K562 (cell line): Measurements from ENCODE around the gene YTHDF1. TPM values are rescaled to one million over a fixed set of nuclear protein-coding genes. Genes with fewer than 3 reads are reported as not detected.

Source experiments
- ATAC-seq: fragments of 200-7000 bp; cut with Tn5 transposase; 3 replicates; pipeline ENCODE4 v1.9.1; 2020; ENCODE audit warnings: moderate library complexity
- BruUV-seq: library from RNA; stranded (reverse); fragments of 400-500 nt; replicated peaks from 2 replicates; lab custom pipeline; 2021; lab: Mats Ljungman, UMichigan
- CTCF ChIA-PET: fragments of 300-600 bp; formaldehyde crosslinking; extraction: SDS; loops from one replicate; lab custom pipeline; 2021; ENCODE audit warnings: low intra/inter-chr PET ratio; lab: Yijun Ruan, JAX
- POLR2A ChIA-PET: fragments of 300-600, 350-650 bp; sonication (Branson Sonifier 250); formaldehyde crosslinking; extraction: SDS; loops from one replicate; lab custom pipeline; 2021; ENCODE audit warnings: antibody characterized with exemption, inconsistent platforms; lab: Yijun Ruan, JAX
- DNase-seq, 4 experiments: peaks; one replicate each; pipeline versions ENCODE4 v3.0.0 to v3.0.0-alpha.2; 2011 to 2018; ENCODE audit warnings: low spot score in 3 of 4, mixed read lengths in 3 of 4; ENCODE audit errors: extremely low read depth in 1 of 4
- FAIRE-seq: peaks from 2 replicates; lab custom pipeline; 2011; peaks lifted over from hg19 to GRCh38; lab: Jason Lieb, UNC
- H2AFZ ChIP-seq: 2 replicates; pipeline ENCODE4 v1.6.0; 2011; ENCODE audit warnings: low read depth, low read length, control low read depth, inconsistent platforms
- H3K27ac ChIP-seq: fragments of 200-600 bp; 3 replicates; pipeline ENCODE4 v1.8.0; 2011; ENCODE audit warnings: low read depth, mild to moderate bottlenecking, control low read depth, inconsistent platforms, low read length, moderate library complexity, mixed read lengths; ENCODE audit errors: extremely low read depth
- H3K27me3 ChIP-seq, 2 experiments: fragments of 300-600 bp in 1 of 2; 2 replicates in 1 of 2; 3 replicates in 1 of 2; pipeline versions ENCODE4 v1.6.0 to v1.8.0; 2011; ENCODE audit warnings: inconsistent platforms in 2 of 2, low read length in 2 of 2, mild to moderate bottlenecking in 1 of 2, mixed read lengths in 1 of 2, moderate library complexity in 1 of 2; ENCODE audit not compliant: control insufficient read depth in 2 of 2, insufficient read depth in 2 of 2
- H3K36me3 ChIP-seq: fragments of 300-600 bp; 3 replicates; pipeline ENCODE4 v1.8.0; 2011; ENCODE audit warnings: mild to moderate bottlenecking, low read length, inconsistent platforms; ENCODE audit not compliant: control insufficient read depth, insufficient read depth
- H3K4me1 ChIP-seq, 2 experiments: fragments of 200-600 bp in 1 of 2; replicated peaks in 1 of 2; 2 replicates in 1 of 2; 3 replicates in 1 of 2; pipeline versions ENCODE4 v1.5.1 to v1.8.0; 2011; ENCODE audit warnings: inconsistent platforms in 2 of 2, low read length in 2 of 2, mild to moderate bottlenecking in 1 of 2, mixed read lengths in 1 of 2, moderate library complexity in 1 of 2; ENCODE audit not compliant: control insufficient read depth in 2 of 2, insufficient read depth in 2 of 2
- H3K4me2 ChIP-seq: 2 replicates; pipeline ENCODE4 v1.6.1; 2011; ENCODE audit warnings: low read length, control low read depth, inconsistent platforms, mixed read lengths; ENCODE audit not compliant: insufficient read depth
- H3K4me3 ChIP-seq: fragments of 200-600 bp; sonication (generic), shearing (Covaris generic); 2 replicates; pipeline ENCODE4 v1.5.1; 2016; ENCODE audit warnings: control low read depth, inconsistent platforms
- H3K79me2 ChIP-seq: fragments of 200-600 bp; 3 replicates; pipeline ENCODE4 v1.8.0; 2011; ENCODE audit warnings: low read length, inconsistent platforms; ENCODE audit not compliant: control insufficient read depth, insufficient read depth
- H3K9ac ChIP-seq, 2 experiments: 2 replicates each; pipeline versions ENCODE4 v1.6.0 to v1.6.1; 2011; ENCODE audit warnings: low read depth in 2 of 2, low read length in 2 of 2, control low read depth in 1 of 2, inconsistent platforms in 1 of 2, mild to moderate bottlenecking in 1 of 2, mixed read lengths in 1 of 2; ENCODE audit not compliant: insufficient read depth in 1 of 2
- H3K9me1 ChIP-seq: one replicate; pipeline ENCODE4 v1.6.0; 2011; ENCODE audit warnings: inconsistent platforms, mild to moderate bottlenecking, low read length, moderate library complexity; ENCODE audit not compliant: control insufficient read depth, insufficient read depth
- H3K9me3 ChIP-seq: replicated peaks from 2 replicates; pipeline ENCODE4 v1.5.1; 2011; ENCODE audit warnings: low read depth, low read length, inconsistent platforms; ENCODE audit not compliant: control insufficient read depth, insufficient read depth
- H4K20me1 ChIP-seq: replicated peaks from 2 replicates; pipeline ENCODE4 v1.6.1; 2011; ENCODE audit warnings: low read length, inconsistent platforms, mixed read lengths; ENCODE audit not compliant: control insufficient read depth, insufficient read depth
- CBX8 ChIP-seq: fragments of 200-600 bp; sonication (generic); IDR thresholded peaks from 2 replicates; pipeline ENCODE4 v1.6.1; 2012; ENCODE audit warnings: borderline replicate concordance, mixed run types, low read depth, mild to moderate bottlenecking, moderate library complexity, mixed read lengths, low read length, control low read depth, inconsistent platforms; ENCODE audit not compliant: poor library complexity, severe bottlenecking; ENCODE audit errors: extremely low read depth
- ETV5 ChIP-seq: sonication (generic); formaldehyde crosslinking; IDR thresholded peaks from 2 replicates; pipeline ENCODE4 v1.4.0; 2020; ENCODE audit warnings: low read depth, mild to moderate bottlenecking, missing genetic modification reagents
- HDAC1 ChIP-seq, 2 experiments: fragments of 450-650 bp; IDR thresholded peaks; 2 replicates each; pipeline ENCODE4 v1.6.1; 2016 to 2017; ENCODE audit warnings: inconsistent platforms in 1 of 2, mild to moderate bottlenecking in 1 of 2, moderate library complexity in 1 of 2
- MGA ChIP-seq: fragments of 450-650 bp; IDR thresholded peaks from 2 replicates; pipeline ENCODE4 v1.6.1; 2016; ENCODE audit warnings: mild to moderate bottlenecking, moderate library complexity
- NRF1 ChIP-seq, 2 experiments: fragments of 450-650 bp; IDR thresholded peaks in 1 of 2; conservative IDR thresholded peaks in 1 of 2; 2 replicates each; pipeline ENCODE4 v1.6.1; 2014; ENCODE audit warnings: mild to moderate bottlenecking in 2 of 2
- POLR2H ChIP-seq: IDR thresholded peaks from 2 replicates; pipeline ENCODE4 v1.6.1; 2016; ENCODE audit warnings: missing genetic modification characterization, low read depth, mild to moderate bottlenecking, control low read depth, missing compliant biosample characterization, moderate library complexity
- ZNF175 ChIP-seq: fragments of 200-800 bp; sonication (Bioruptor generic); IDR thresholded peaks from 2 replicates; pipeline ENCODE4 v1.6.1; 2016; ENCODE audit warnings: low read depth, mild to moderate bottlenecking, missing genetic modification characterization, missing compliant biosample characterization
- ZNF274 ChIP-seq: IDR thresholded peaks from 2 replicates; pipeline ENCODE4 v1.6.1; 2011; ENCODE audit warnings: low read depth, mild to moderate bottlenecking, low read length, moderate library complexity, borderline replicate concordance
- WGBS: fragments of 100-300 bp; shearing (Covaris generic); methylation state at CpG from one replicate; pipeline ENCODE4 v1.1.6; 2016; ENCODE audit warnings: low coverage, mixed read lengths; ENCODE audit not compliant: insufficient coverage; ENCODE audit errors: missing lambda C conversion rate; 5-methylcytosine and 5-hydroxymethylcytosine counted together
- in situ Hi-C: fragments of 300-500 bp; cut with MboI; formaldehyde crosslinking; loops from 4 replicates; pipeline ENCODE4 v1.15.0; 2018; ENCODE audit warnings: inconsistent platforms, mixed read lengths
- intact Hi-C: fragments of 100-400 bp; cut with micrococcal nuclease; formaldehyde crosslinking; loops from 2 replicates; pipeline ENCODE4 v1.14.2; 2022
- polyA plus RNA-seq, 8 experiments: library from polyadenylated mRNA; depleted of rRNA in 4 of 8; stranded (reverse) in 5 of 8; unstranded in 3 of 8; fragments of >200 nt; fragmentation: Nextera tagmentation in 2 of 8; fragmentation: Illumina TruSeq in 1 of 8; extraction: Ambion mirVana in 2 of 8; extraction: Trizol in 1 of 8; gene quantifications; 2 replicates each; pipeline versions ENCODE4 v1.2.1 to v1.2.3, GENCODE V29; 2011 to 2014; ENCODE audit warnings: inconsistent platforms in 1 of 8, missing spikeins in 1 of 8
- total RNA-seq, 7 experiments: library from RNA; depleted of rRNA in 6 of 7; stranded (reverse); fragments of >200 nt in 6 of 7; fragmentation: Illumina TruSeq in 2 of 7; extraction: Trizol in 2 of 7; gene quantifications; 2 replicates each; pipeline versions ENCODE4 v1.2.1 to v1.2.3, GENCODE V29; 2011 to 2021; ENCODE audit warnings: low replicate concordance in 1 of 7
- TF ChIP-seq, protein P1 (sequence below): fragments of 250-450 bp; sonication (Bioruptor Pico); IDR thresholded peaks from 2 replicates; pipeline ENCODE4 v1.4.0; 2020; ENCODE audit warnings: mild to moderate bottlenecking

YTHDF1 gene
- total and polyA plus RNA-seq, 9 of the 15 experiments (the other 6 are each of a cell fraction or from before 2014, with no cell fraction given) = 10.1 to 42.4 (median 27.8) TPM

DNA sequence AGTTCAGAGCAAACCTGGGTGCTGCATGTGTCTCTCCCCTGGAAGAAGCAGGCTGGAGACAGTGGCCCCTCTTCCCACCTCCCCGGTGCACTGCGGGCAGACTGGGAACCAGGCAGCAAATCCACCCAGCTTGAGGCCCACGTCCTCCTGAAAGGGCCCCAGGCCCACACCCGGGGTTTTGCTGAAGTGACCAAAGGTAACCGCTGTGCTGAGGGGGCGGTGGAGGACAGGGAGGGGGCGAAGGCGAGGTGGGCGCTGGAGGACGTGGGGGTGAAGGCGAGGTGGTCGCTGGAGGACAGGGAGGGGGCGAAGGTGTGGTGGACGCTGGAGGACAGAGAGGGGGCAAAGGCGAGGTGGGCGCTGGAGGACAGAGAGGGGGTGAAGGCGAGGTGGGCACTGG lies 18.0 kb upstream of the YTHDF1 start:
- H3K4me3 ChIP-seq = no peak overlapping the region
- no peaks in the 10 kb centered on the region for H3K79me2 ChIP-seq
- DNase-seq (no peak), FAIRE-seq (no peak), ATAC-seq (no peak)
- intact Hi-C loops (no loop called here), in situ Hi-C loops (no loop called here)
- H3K4me1 ChIP-seq = peaks cover 0 to 40% of the 10 kb centered on the region in 2 experiments; a peak in 3 of 5 replicates
- no peaks in the 10 kb centered on the region for H3K36me3 ChIP-seq
- no peak overlapping the region for H3K4me2 ChIP-seq
- no peak overlapping the region; a peak in 1 of 4 replicates for H3K9ac ChIP-seq
- no peak overlapping the region for H2AFZ ChIP-seq
- POLR2A ChIA-PET = interaction anchor here (1.0 to 1.3 kb wide), 2 partner anchors 19 to 47 kb away, joined by 3 read pairs; no protein-coding TSS in a partner anchor
- no peaks in the 10 kb centered on the region for H3K9me1 ChIP-seq
- CTCF ChIA-PET = no interaction called here
- H3K9me3 ChIP-seq = no peaks in the 10 kb centered on the region
- H3K27me3 ChIP-seq = peaks cover 30 to 54% of the 10 kb centered on the region in 2 experiments; a peak in 4 of 5 replicates
- 35% methylated on average over 4 of the region's 17 CpGs for WGBS
- no peaks in the 10 kb centered on the region for H4K20me1 ChIP-seq
- no TSS peak for BruUV-seq
- H3K27ac ChIP-seq = no peak overlapping the region
- TF ChIP-seq MGA (no peak), HDAC1 (IDR thresholded peaks at IDR 0.05) (no peak), ETV5 (CRISPR knock-in tag) (no peak), ZNF175 (CRISPR knock-in tag) (no peak), ZNF274 (no peak), POLR2H (tag) (no peak), NRF1 (conservative IDR thresholded peaks at IDR 0.05 in 1 of 2, IDR thresholded peaks at IDR 0.05 in 1 of 2) (no peak), CBX8 (no peak)
- TF ChIP-seq, protein P1, sequence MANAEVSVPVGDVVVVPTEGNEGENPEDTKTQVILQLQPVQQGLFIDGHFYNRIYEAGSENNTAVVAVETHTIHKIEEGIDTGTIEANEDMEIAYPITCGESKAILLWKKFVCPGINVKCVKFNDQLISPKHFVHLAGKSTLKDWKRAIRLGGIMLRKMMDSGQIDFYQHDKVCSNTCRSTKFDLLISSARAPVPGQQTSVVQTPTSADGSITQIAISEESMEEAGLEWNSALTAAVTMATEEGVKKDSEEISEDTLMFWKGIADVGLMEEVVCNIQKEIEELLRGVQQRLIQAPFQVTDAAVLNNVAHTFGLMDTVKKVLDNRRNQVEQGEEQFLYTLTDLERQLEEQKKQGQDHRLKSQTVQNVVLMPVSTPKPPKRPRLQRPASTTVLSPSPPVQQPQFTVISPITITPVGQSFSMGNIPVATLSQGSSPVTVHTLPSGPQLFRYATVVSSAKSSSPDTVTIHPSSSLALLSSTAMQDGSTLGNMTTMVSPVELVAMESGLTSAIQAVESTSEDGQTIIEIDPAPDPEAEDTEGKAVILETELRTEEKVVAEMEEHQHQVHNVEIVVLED (CRISPR knock-in tag) = no peak
